Measurements from ENCODE around the gene CLP1. TPM values are rescaled to one million over a fixed set of nuclear protein-coding genes. Genes with fewer than 3 reads are reported as not detected.

Gene CLP1
- total RNA-seq, 1 donor from 2014 or later = 12.5 TPM

- intact Hi-C loops (cut with DNase I) = no loop called here
- no peak for ATAC-seq
- TF ChIP-seq CTCF (IDR thresholded peaks at IDR 0.05) = no peak
These were observed 39.1 kb upstream of the CLP1 start for GRCh38 chr11:57618438-57618837.

GRCh38 chr11:57619331-57619730 is 38.2 kb upstream of the CLP1 start:
- TF ChIP-seq CTCF (IDR thresholded peaks at IDR 0.05) = no peak
- no peaks in the 10 kb centered on the region for H3K4me1 ChIP-seq
- no peak overlapping the region for H3K27ac ChIP-seq
- H3K36me3 ChIP-seq = peaks cover 25% of the 10 kb centered on the region
- intact Hi-C loops (cut with DNase I) = no loop called here
- H3K4me3 ChIP-seq = no peak overlapping the region
- no peaks in the 10 kb centered on the region for H3K27me3 ChIP-seq (ENCODE audit: low read depth)
- H3K9me3 ChIP-seq = no peaks in the 10 kb centered on the region
- DNase-seq (no peak), ATAC-seq (no peak)

More at GRCh38 chr11:57618438-57618837, 39.1 kb upstream of the CLP1 start:
- H3K36me3 ChIP-seq = peaks cover 34% of the 10 kb centered on the region
- H3K4me3 ChIP-seq = no peak overlapping the region
- H3K4me1 ChIP-seq = no peaks in the 10 kb centered on the region
- no peaks in the 10 kb centered on the region for H3K27me3 ChIP-seq (ENCODE audit: low read depth)
- no peaks in the 10 kb centered on the region for H3K9me3 ChIP-seq
- no peak overlapping the region for H3K27ac ChIP-seq
- DNase-seq = no peak

- H3K4me3 ChIP-seq = no peak overlapping the region
- H3K9me3 ChIP-seq = no peaks in the 10 kb centered on the region
- no peak for TF ChIP-seq CTCF (IDR thresholded peaks at IDR 0.05)
- peaks cover 14% of the 10 kb centered on the region for H3K36me3 ChIP-seq
- intact Hi-C loops (cut with DNase I) = no loop called here
- H3K4me1 ChIP-seq = no peaks in the 10 kb centered on the region
- H3K27me3 ChIP-seq (ENCODE audit: low read depth) = no peaks in the 10 kb centered on the region
- no peak for DNase-seq
- ATAC-seq = no peak
- no peak overlapping the region for H3K27ac ChIP-seq
These were observed 37.1 kb upstream of the CLP1 start for GRCh38 chr11:57620467-57620866.

GRCh38 chr11:57622263-57622662 is 35.3 kb upstream of the CLP1 start:
- DNase-seq = no peak
- no peak overlapping the region for H3K4me3 ChIP-seq
- no peak for ATAC-seq
- no peaks in the 10 kb centered on the region for H3K27me3 ChIP-seq (ENCODE audit: low read depth)
- no peaks in the 10 kb centered on the region for H3K36me3 ChIP-seq
- no peaks in the 10 kb centered on the region for H3K9me3 ChIP-seq
- intact Hi-C loops (cut with DNase I) = no loop called here
- H3K27ac ChIP-seq = no peak overlapping the region
- no peak for TF ChIP-seq CTCF (IDR thresholded peaks at IDR 0.05)
- H3K4me1 ChIP-seq = no peaks in the 10 kb centered on the region

- no peaks in the 10 kb centered on the region for H3K9me3 ChIP-seq
- no peaks in the 10 kb centered on the region for H3K36me3 ChIP-seq
- TF ChIP-seq CTCF (IDR thresholded peaks at IDR 0.05) = no peak
- H3K4me1 ChIP-seq = no peaks in the 10 kb centered on the region
- no peaks in the 10 kb centered on the region for H3K27me3 ChIP-seq (ENCODE audit: low read depth)
- H3K4me3 ChIP-seq = no peak overlapping the region
- H3K27ac ChIP-seq = no peak overlapping the region
- intact Hi-C loops (cut with DNase I) = no loop called here
- ATAC-seq (no peak), DNase-seq (no peak)
These were observed 32.7 kb upstream of the CLP1 start for GRCh38 chr11:57624864-57625263.

GRCh38 chr11:57626895-57627294 is 30.7 kb upstream of the CLP1 start:
- H3K27me3 ChIP-seq (ENCODE audit: low read depth) = no peaks in the 10 kb centered on the region
- H3K27ac ChIP-seq = no peak overlapping the region
- no peak for ATAC-seq
- intact Hi-C loops (cut with DNase I) = no loop called here
- H3K4me1 ChIP-seq = no peaks in the 10 kb centered on the region
- TF ChIP-seq CTCF (IDR thresholded peaks at IDR 0.05) = no peak
- no peaks in the 10 kb centered on the region for H3K9me3 ChIP-seq
- no peak for DNase-seq
- no peak overlapping the region for H3K4me3 ChIP-seq
- H3K36me3 ChIP-seq = no peaks in the 10 kb centered on the region
